Central memory CD8-positive, alpha-beta T cell (primary cell): ENCODE measurements around the gene ZNF738.
"Not testable (repeated sequence)": the region's sequence is repeated elsewhere in the genome, so short reads cannot be mapped to it uniquely, and the experiment has no call there.

Experiments used
- ATAC-seq: fragments of 150-1000 bp; cut with Tn5 transposase; replicated peaks from 2 replicates; pipeline ENCODE4 v1.10.0; 2022; ENCODE audit warnings: mild to moderate bottlenecking, moderate FRiP score, moderate number of reproducible peaks; ENCODE audit not compliant: poor library complexity, severe bottlenecking; ENCODE audit errors: extremely low read depth
- DNase-seq, 2 donors: peaks; one replicate each; pipeline ENCODE4 v3.0.0; 2021; ENCODE audit warnings: low spot score in 2 of 2
- H3K27ac Mint-ChIP-seq: one replicate; pipeline ENCODE4 v1.8.0; 2022; ENCODE audit warnings: low read depth, mild to moderate bottlenecking, moderate library complexity, mixed read lengths
- H3K27me3 Mint-ChIP-seq: one replicate; pipeline ENCODE4 v1.8.0; 2022; ENCODE audit warnings: mixed read lengths
- H3K36me3 Mint-ChIP-seq: one replicate; pipeline ENCODE4 v1.8.0; 2022; ENCODE audit warnings: mild to moderate bottlenecking, moderate library complexity, mixed read lengths; ENCODE audit not compliant: insufficient read depth
- H3K4me1 Mint-ChIP-seq: one replicate; pipeline ENCODE4 v1.8.0; 2022; ENCODE audit warnings: mixed read lengths
- H3K4me3 Mint-ChIP-seq: one replicate; pipeline ENCODE4 v1.8.0; 2022; ENCODE audit warnings: mild to moderate bottlenecking, moderate library complexity, mixed read lengths
- H3K9me3 Mint-ChIP-seq: one replicate; pipeline ENCODE4 v1.8.0; 2022; ENCODE audit warnings: mixed read lengths

Gene ZNF738

DNA sequence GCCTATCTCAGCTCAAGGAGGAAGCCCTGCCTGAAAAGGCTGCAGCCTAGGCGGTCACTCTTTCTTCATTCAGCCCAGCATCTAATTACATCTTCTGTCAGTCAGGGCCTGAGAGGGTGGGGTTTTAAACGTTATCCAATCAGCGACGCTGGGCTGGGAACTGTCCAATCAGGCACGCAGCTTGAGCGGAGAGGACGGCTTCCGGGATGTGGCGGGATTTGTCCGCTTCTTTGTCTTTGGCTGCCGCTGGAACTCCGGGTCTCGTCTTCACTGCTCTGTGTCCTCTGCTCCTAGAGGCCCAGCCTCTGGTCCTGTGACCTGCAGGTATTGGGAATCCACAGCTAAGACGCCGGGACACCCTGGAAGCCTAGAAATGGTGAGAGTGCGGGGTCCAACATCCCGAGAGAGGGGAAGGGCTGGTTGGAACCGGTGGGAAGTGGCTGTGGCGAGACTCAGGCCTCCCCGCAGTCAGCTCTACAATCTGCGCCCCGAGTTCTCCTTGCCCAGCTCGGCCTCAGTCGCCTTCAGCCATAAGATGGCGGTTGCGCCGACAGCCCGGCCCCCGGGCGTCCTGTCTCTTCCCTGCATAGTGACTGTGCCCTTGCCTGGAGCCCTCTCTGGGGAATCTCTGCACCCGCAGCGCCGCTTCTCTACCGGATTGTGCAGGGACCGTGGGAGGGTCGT, at the start of gene ZNF738:
TSS of gene ZNF738 (plus strand) at position 233 of the 684 bp plus-strand sequence. CDS start at position 374, 141 bp downstream.
- DNase-seq (peak; percentile 64 to 68), ATAC-seq (peak; percentile 97)
- peak within 1 kb of the TSS; percentile 97 for H3K27ac Mint-ChIP-seq
- H3K9me3 Mint-ChIP-seq: no peaks in the 10 kb centered on the region
- H3K27me3 Mint-ChIP-seq: no peaks in the 10 kb centered on the region
- H3K4me1 Mint-ChIP-seq: peaks cover 17% of the 10 kb centered on the region
- H3K4me3 Mint-ChIP-seq: peak within 1 kb of the TSS; percentile 99
- H3K36me3 Mint-ChIP-seq: peaks cover 14% of the 10 kb centered on the region

DNA sequence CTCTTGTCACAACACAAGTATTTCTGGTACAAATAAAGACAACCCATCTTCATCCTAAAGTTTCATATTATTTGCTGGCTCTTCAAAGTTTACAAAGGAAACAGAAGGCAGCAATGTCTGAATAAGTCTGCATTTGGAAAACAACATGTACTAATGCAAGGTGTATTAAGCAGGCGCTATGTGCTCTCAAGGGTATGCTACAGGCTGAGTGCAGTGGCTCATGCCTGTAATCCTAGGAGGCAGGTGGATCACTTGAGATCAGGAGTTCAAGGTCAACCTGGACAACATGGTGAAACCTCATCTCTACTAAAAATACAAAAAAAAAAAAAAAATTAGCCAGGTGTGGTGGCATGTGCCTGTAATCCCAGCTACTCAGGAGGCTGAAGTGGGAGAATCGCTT, 46.0 kb upstream of the ZNF738 start:
- not testable (repeated sequence) for DNase-seq, H3K9me3 Mint-ChIP-seq, ATAC-seq, H3K27me3 Mint-ChIP-seq, H3K4me3 Mint-ChIP-seq, H3K27ac Mint-ChIP-seq
- H3K36me3 Mint-ChIP-seq: peaks cover 28% of the 10 kb centered on the region
- H3K4me1 Mint-ChIP-seq: peaks cover 40% of the 10 kb centered on the region

DNA sequence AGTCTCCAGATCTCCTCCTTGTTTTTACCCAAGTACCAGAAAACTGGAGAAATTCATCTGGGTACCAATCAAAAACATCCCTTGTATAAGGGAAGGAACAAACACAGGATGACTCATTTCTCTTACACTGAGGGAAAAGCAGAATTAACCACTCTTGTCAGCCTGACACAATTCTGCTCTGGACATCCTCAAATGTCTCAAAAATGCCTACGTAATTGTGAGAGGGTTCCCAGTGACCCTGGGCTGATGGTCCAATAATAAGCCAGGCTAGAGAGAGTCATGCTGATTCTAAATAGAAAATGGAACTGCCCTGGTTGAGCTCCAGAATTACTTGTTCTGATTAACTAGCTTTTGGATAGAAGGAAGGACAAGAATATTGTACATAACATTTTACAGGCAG, 44.1 kb upstream of the ZNF738 start:
- no peaks in the 10 kb centered on the region for H3K27me3 Mint-ChIP-seq
- no peak overlapping the region for H3K27ac Mint-ChIP-seq
- peaks cover 18% of the 10 kb centered on the region for H3K36me3 Mint-ChIP-seq
- DNase-seq: no peak
- H3K4me1 Mint-ChIP-seq: peaks cover 49% of the 10 kb centered on the region
- no peaks in the 10 kb centered on the region for H3K9me3 Mint-ChIP-seq
- H3K4me3 Mint-ChIP-seq: no peak overlapping the region
- ATAC-seq: no peak

DNA sequence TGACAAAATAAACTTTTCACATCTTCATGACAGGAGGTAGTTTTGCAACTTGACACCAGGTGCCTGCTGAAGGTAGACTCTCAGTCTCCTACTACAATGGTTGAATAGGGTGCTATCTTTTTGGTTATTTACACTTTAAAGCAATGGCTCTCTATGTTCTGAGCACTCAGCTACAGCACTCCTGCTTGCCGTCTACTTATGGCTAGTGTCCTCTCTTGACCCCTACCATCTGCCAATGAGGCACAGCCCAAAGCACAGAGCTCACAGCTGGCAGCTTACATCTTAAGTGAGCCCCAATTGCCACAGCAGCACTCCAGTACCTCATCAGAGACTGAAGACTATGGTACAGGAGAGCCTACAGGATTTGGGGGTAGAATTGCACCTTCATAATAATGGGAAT, 41.0 kb upstream of the ZNF738 start:
- Mint-ChIP-seq H3K27ac (no peak overlapping the region), H3K9me3 (no peaks in the 10 kb centered on the region), H3K27me3 (no peaks in the 10 kb centered on the region), H3K36me3 (peaks cover 15% of the 10 kb centered on the region), H3K4me3 (no peak overlapping the region), H3K4me1 (peaks cover 60% of the 10 kb centered on the region)
- DNase-seq: no peak
- no peak for ATAC-seq

DNA sequence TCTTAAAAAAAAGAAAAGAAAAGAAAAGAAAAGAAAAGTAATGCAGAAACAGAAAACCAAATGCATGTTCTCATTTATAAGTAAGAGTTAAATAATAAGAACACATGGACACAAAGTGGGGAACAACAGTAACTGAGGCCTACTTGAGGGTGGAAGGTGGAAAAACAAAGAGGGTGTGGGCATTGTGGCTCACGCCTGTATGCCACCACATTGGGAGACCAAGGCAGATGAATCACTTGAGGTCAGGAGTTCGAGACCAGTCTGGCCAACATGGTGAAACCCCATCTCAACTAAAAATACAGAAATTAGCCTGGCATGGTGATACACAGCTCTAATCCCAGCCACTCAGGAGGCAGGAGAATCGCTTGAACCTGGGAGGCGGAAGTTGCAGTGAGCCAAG, 37.7 kb upstream of the ZNF738 start:
- H3K27ac Mint-ChIP-seq: peak overlapping the region; percentile 32
- no peak overlapping the region for H3K4me3 Mint-ChIP-seq
- H3K36me3 Mint-ChIP-seq: peaks cover 15% of the 10 kb centered on the region
- peaks cover 71% of the 10 kb centered on the region for H3K4me1 Mint-ChIP-seq
- DNase-seq: no peak
- no peaks in the 10 kb centered on the region for H3K27me3 Mint-ChIP-seq
- no peaks in the 10 kb centered on the region for H3K9me3 Mint-ChIP-seq
- no peak for ATAC-seq

DNA sequence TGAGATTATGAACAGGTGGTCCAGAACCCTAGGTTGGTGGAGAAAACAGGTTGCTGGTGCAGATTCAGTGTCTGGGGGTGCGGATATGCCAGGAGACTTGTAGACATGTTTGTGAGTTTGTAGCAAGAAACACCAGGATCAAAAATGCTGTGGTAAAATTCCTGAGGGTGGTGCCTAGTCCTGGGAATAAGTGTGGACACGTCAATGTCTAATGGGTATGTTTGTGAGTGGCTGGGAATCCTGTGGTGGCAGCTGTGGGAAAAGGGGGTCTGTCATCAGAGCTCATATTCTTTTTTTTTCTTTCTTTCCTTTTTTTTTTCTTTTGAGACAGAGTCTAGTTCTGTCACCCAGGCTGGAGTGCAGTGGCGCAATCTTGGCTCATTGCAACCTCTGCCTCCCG, 36.8 kb upstream of the ZNF738 start:
- H3K9me3 Mint-ChIP-seq: no peaks in the 10 kb centered on the region
- DNase-seq: no peak
- peaks cover 73% of the 10 kb centered on the region for H3K4me1 Mint-ChIP-seq
- peak overlapping the region; percentile 4 for H3K4me3 Mint-ChIP-seq
- H3K27me3 Mint-ChIP-seq: no peaks in the 10 kb centered on the region
- no peak for ATAC-seq
- H3K36me3 Mint-ChIP-seq: peaks cover 18% of the 10 kb centered on the region
- no peak overlapping the region for H3K27ac Mint-ChIP-seq

DNA sequence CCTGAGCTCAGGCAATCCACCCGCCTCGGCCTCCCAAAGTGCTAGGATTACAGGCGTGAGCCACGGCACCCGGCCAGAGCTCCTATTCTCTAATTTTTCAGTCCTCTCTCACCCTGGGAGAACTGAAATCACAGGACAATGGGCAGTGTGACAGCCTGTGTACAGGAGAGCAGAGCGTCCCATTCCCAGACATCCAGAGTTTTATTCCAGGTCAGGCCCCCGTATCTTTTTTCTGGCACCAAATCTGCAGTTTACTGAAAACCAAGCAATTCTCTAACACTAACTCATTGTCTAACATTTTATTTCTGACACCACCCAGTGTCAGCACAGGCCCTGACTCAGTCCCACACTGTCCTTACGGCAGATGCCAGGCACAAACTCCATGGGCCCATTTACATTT, 36.3 kb upstream of the ZNF738 start:
- no peaks in the 10 kb centered on the region for H3K9me3 Mint-ChIP-seq
- no peak overlapping the region for H3K27ac Mint-ChIP-seq
- H3K4me1 Mint-ChIP-seq: peaks cover 68% of the 10 kb centered on the region
- H3K4me3 Mint-ChIP-seq: no peak overlapping the region
- peaks cover 22% of the 10 kb centered on the region for H3K36me3 Mint-ChIP-seq
- no peak for ATAC-seq
- DNase-seq: no peak
- H3K27me3 Mint-ChIP-seq: no peaks in the 10 kb centered on the region

DNA sequence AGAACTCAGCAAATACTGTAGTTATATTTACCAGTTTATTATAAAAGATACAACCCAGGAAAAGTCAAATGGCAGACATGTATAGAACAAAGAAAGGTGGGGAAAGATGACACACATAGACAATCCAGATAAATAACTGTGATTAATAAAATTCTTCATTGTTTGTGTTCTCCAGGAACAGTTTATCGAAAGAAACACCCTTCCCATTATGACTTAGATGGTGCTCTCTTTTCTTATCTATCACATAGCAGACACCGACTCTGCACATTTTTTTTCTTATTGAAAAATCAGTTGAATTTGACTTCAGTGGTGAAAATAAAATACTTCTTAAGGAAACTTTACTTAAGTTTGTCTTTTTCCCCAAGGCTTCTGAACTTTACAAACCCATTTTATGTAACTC, 35.8 kb upstream of the ZNF738 start:
- Mint-ChIP-seq H3K4me1 (peaks cover 68% of the 10 kb centered on the region), H3K9me3 (no peaks in the 10 kb centered on the region), H3K36me3 (peaks cover 24% of the 10 kb centered on the region), H3K4me3 (no peak overlapping the region), H3K27ac (peak overlapping the region; percentile 89), H3K27me3 (no peaks in the 10 kb centered on the region)
- no peak for ATAC-seq
- no peak for DNase-seq

DNA sequence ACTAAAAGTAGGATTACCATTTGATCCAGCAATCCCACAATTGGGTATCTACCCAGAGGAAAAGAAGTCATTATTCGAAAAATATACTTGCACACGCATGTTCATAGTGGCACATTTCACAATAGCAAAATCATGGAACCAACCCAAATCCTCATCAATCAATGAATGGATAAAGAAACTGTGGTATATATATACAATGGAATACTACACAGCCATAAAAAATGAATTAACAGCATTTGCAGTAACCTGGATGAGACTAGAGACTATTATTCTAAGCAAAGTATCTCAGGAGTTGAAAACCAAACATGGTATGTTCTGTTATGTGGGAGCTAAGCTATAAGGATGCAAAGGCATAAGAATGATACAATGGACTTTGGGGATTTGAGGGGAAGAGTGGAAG, 32.6 kb upstream of the ZNF738 start:
- no peak overlapping the region for H3K4me3 Mint-ChIP-seq
- H3K4me1 Mint-ChIP-seq: peaks cover 55% of the 10 kb centered on the region
- no peak overlapping the region for H3K27ac Mint-ChIP-seq
- no peak for DNase-seq
- no peaks in the 10 kb centered on the region for H3K27me3 Mint-ChIP-seq
- peaks cover 29% of the 10 kb centered on the region for H3K36me3 Mint-ChIP-seq
- ATAC-seq: no peak
- no peaks in the 10 kb centered on the region for H3K9me3 Mint-ChIP-seq

DNA sequence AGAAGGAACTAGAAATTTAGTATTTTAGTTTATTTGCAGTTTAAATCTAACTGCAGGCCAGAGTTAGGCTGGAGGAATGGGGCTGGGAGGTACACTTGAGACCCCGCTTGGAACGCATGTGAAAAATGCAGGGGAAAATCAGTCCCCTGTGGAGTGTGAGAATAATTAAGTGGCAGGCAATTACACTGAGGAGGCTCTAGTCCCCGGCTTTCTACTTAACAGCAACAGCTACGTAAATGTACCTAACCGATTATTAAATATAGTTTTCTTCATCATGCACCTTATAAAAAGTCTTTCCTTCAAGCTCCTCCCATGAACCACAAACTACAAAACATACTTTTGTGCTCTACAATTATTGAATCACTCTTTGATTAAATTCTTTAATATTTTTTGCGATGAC, 30.4 kb upstream of the ZNF738 start:
- Mint-ChIP-seq H3K9me3 (no peaks in the 10 kb centered on the region), H3K4me1 (peaks cover 35% of the 10 kb centered on the region), H3K4me3 (peak overlapping the region; percentile 99), H3K27ac (peak overlapping the region; percentile 98), H3K36me3 (peaks cover 31% of the 10 kb centered on the region), H3K27me3 (no peaks in the 10 kb centered on the region)
- ATAC-seq: no peak
- DNase-seq: no peak

DNA sequence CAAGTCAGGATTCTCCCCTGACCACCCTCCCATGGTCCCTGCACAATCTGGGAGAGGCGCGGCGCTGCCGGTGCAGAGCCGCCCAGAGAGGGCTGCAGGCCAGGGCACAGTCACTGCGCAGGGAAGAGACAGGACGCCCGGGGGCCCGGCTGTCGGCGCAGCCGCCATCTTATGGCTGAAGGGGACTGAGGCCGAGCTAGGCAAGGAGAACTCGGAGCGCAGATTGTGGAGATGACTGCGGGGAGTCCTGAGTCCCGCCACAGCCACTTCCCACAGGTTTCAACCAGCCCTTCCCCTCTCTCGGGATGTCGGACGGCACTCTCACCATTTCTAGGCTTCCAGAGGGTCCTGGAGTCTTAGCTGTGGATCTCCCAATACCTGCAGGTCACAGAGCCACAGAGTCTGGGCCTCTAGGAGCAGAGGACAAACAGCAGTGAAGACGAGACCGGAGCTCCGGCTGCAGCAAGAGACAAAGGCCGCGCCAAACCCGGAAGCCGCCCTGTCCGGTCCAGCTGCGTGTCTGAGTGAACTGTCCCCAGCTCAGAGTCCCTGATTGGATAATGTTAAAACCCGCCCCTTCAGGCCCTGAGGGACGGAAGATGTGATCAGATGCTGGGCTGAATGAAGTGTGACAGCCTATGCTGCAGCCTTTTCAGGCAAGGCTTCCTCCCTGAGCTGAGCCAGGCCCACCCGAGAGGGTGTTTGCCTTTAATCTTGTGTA, 29.8 kb upstream of the ZNF738 start, which contains the start of gene ZNF708:
TSS of gene ZNF708 (minus strand) at position 526 of the 721 bp plus-strand sequence. CDS start at position 328, 198 bp downstream.
- Mint-ChIP-seq H3K4me1 (peaks cover 29% of the 10 kb centered on the region), H3K27ac (peak within 1 kb of the TSS; percentile 98), H3K36me3 (peaks cover 28% of the 10 kb centered on the region), H3K4me3 (peak within 1 kb of the TSS; percentile 99), H3K27me3 (no peaks in the 10 kb centered on the region), H3K9me3 (no peaks in the 10 kb centered on the region)
- ATAC-seq (peak; percentile 98), DNase-seq (peak; percentile 58 to 80)

DNA sequence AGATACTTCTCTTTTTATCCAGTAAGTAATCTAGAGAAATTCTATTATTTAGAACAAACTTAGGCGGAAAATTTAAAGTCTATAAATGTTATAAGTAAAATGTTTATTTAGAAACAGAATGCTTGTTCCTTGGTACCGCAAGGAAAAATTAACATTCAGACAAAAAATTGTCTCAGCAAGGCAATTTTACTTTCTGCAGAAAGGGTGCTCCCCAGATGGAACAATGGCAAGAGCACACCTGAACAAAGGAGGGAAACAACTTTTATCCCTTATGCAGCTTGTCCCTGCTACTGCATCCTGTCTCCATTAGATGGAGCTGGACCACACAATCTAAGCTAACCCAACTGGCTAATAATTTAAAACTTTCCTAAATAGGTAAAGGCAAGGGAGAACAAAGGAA, 23.1 kb upstream of the ZNF738 start:
- Mint-ChIP-seq H3K27me3 (no peaks in the 10 kb centered on the region), H3K4me1 (no peaks in the 10 kb centered on the region), H3K36me3 (peaks cover 5% of the 10 kb centered on the region), H3K9me3 (peaks cover 5% of the 10 kb centered on the region), H3K27ac (no peak overlapping the region), H3K4me3 (no peak overlapping the region)
- DNase-seq (no peak), ATAC-seq (no peak)

DNA sequence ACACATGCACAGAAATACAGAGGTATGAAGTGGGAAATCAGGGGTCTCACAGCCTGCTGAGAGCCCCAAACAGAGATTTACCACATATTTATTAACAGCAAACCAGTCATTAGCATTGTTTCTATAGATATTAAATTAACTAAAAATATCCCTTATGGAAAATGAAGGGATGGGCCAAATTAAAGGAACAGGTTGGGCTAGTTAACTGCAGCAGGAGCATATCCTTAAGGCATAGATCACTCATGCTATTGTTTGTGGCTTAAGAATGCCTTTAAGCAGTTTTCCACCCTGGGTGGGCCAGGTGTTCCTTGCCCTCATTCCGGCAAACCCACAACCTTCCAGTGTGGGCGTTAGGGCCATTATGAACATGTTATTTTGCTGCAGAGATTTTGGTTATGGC, 14.0 kb upstream of the ZNF738 start:
- H3K36me3 Mint-ChIP-seq, ATAC-seq, DNase-seq, H3K9me3 Mint-ChIP-seq, H3K4me1 Mint-ChIP-seq, H3K27ac Mint-ChIP-seq, H3K4me3 Mint-ChIP-seq: not testable (repeated sequence)
- peaks cover 13% of the 10 kb centered on the region for H3K27me3 Mint-ChIP-seq
